ENCODE measurements around the gene PLA2G6. TPM values are rescaled to one million over a fixed set of nuclear protein-coding genes. Genes with fewer than 3 reads are reported as not detected.
"Not testable (repeated sequence)": the region's sequence is repeated elsewhere in the genome, so short reads cannot be mapped to it uniquely, and the experiment has no call there.

Gene PLA2G6
- total RNA-seq, 6 donors from 2014 or later, result 21.1 to 295 (median 47.5) TPM

- Histone ChIP-seq H3K9me3 (no peaks in the 10 kb centered on the region), H3K27me3 (no peaks in the 10 kb centered on the region), H3K27ac (no peak overlapping the region), H3K4me3 (no peak overlapping the region), H3K4me1 (peaks cover 23 to 26% (median 25%) of the 10 kb centered on the region in 4 donors), H3K36me3 (no peaks in the 10 kb centered on the region)
- DNase-seq, result no peak
- no peak for TF ChIP-seq POLR2A (IDR thresholded peaks at IDR 0.05)
- TF ChIP-seq EP300 (IDR thresholded peaks at IDR 0.05), result no peak
- TF ChIP-seq CTCF (IDR thresholded peaks at IDR 0.05), result no peak
- no peak for TF ChIP-seq POLR2AphosphoS5 (IDR thresholded peaks at IDR 0.05)
- WGBS, 2 donors, result 80 to 88% methylated on average over 3 of the region's 3 CpGs
- no peak for ATAC-seq (ENCODE audit: low FRiP score in 2 of 2)
Measured at GRCh38 chr22:38189104-38189503, 7.5 kb upstream of the PLA2G6 start.

- peak in 1 of 2 donors; percentile 56 for ATAC-seq (ENCODE audit: low FRiP score in 2 of 2)
- WGBS, 2 donors, result 53% methylated on average over 10 of the region's 10 CpGs
- peak; percentile 59 to 78 for TF ChIP-seq POLR2AphosphoS5 (IDR thresholded peaks at IDR 0.05)
- no peak for TF ChIP-seq POLR2A (IDR thresholded peaks at IDR 0.05)
- TF ChIP-seq EP300 (IDR thresholded peaks at IDR 0.05), result peak in 1 of 4 donors; percentile 76
- TF ChIP-seq CTCF (IDR thresholded peaks at IDR 0.05), result no peak
Measured at GRCh38 chr22:38187413-38188212, 6.0 kb upstream of the PLA2G6 start.

GRCh38 chr22:38186429-38186828 is 4.8 kb upstream of the PLA2G6 start:
- H3K9me3 ChIP-seq, result no peaks in the 10 kb centered on the region
- H3K4me1 ChIP-seq, result peaks cover 15 to 27% (median 21%) of the 10 kb centered on the region in 4 donors
- H3K27ac ChIP-seq, result peak overlapping the region in 3 of 4 donors; percentile 71 to 73 (median 71)
- no peak overlapping the region for H3K4me3 ChIP-seq
- TF ChIP-seq EP300 (IDR thresholded peaks at IDR 0.05), result no peak
- H3K36me3 ChIP-seq, result no peaks in the 10 kb centered on the region
- no peaks in the 10 kb centered on the region for H3K27me3 ChIP-seq
- DNase-seq (no peak), ATAC-seq (ENCODE audit: low FRiP score in 2 of 2) (no peak)
- WGBS, 2 donors, result 46 to 59% methylated on average over 5 of the region's 5 CpGs

More at GRCh38 chr22:38187413-38188212, 6.0 kb upstream of the PLA2G6 start:
- peaks cover 17 to 20% (median 19%) of the 10 kb centered on the region in 4 donors for H3K4me1 ChIP-seq
- H3K27ac ChIP-seq, result peak overlapping the region in 3 of 4 donors; percentile 71 to 73 (median 71)
- DNase-seq, result peak in 1 of 2 donors; percentile 49
- H3K4me3 ChIP-seq, result no peak overlapping the region
- no peaks in the 10 kb centered on the region for H3K27me3 ChIP-seq
- no peaks in the 10 kb centered on the region for H3K36me3 ChIP-seq
- H3K9me3 ChIP-seq, result no peaks in the 10 kb centered on the region

- H3K4me3 ChIP-seq, result no peak overlapping the region
- H3K9me3 ChIP-seq, result no peaks in the 10 kb centered on the region
- no peak for DNase-seq
- ATAC-seq (ENCODE audit: low FRiP score in 2 of 2), result no peak
- H3K36me3 ChIP-seq, result no peaks in the 10 kb centered on the region
- peaks cover 28 to 42% (median 35%) of the 10 kb centered on the region in 4 donors for H3K4me1 ChIP-seq
- TF ChIP-seq EP300 (IDR thresholded peaks at IDR 0.05), result no peak
- TF ChIP-seq POLR2AphosphoS5 (IDR thresholded peaks at IDR 0.05), result no peak
- no peak for TF ChIP-seq POLR2A (IDR thresholded peaks at IDR 0.05)
- TF ChIP-seq CTCF (IDR thresholded peaks at IDR 0.05), result no peak
- no peaks in the 10 kb centered on the region for H3K27me3 ChIP-seq
- WGBS, 2 donors, result 76 to 79% methylated on average over 7 of the region's 7 CpGs
- peak overlapping the region in 1 of 4 donors; percentile 73 for H3K27ac ChIP-seq
Measured at GRCh38 chr22:38184788-38185187, 3.2 kb upstream of the PLA2G6 start.

GRCh38 chr22:38180841-38181452 is 683 bp downstream of the PLA2G6 start:
- peaks cover 35 to 52% (median 42%) of the 10 kb centered on the region in 4 donors for H3K4me1 ChIP-seq
- H3K4me3 ChIP-seq, result peak overlapping the region; percentile 47 to 68 (median 58)
- H3K27me3 ChIP-seq, result no peaks in the 10 kb centered on the region
- WGBS, 2 donors, result 11 to 15% methylated on average over 14 of the region's 14 CpGs
- peak overlapping the region; percentile 90 to 99 (median 94) for H3K27ac ChIP-seq
- peak in 1 of 2 donors; percentile 82 for DNase-seq
- H3K9me3 ChIP-seq, result no peaks in the 10 kb centered on the region
- peak in 1 of 4 donors; percentile 77 for TF ChIP-seq EP300 (IDR thresholded peaks at IDR 0.05)
- TF ChIP-seq POLR2AphosphoS5 (IDR thresholded peaks at IDR 0.05), result peak in 1 of 2 donors; percentile 80
- no peak for TF ChIP-seq CTCF (IDR thresholded peaks at IDR 0.05)
- peak in 1 of 4 donors; percentile 83 for TF ChIP-seq POLR2A (IDR thresholded peaks at IDR 0.05)
- peak; percentile 28 to 52 for ATAC-seq (ENCODE audit: low FRiP score in 2 of 2)
- no peaks in the 10 kb centered on the region for H3K36me3 ChIP-seq

GRCh38 chr22:38178605-38178937 is 3.1 kb downstream of the PLA2G6 start:
- peak overlapping the region; percentile 57 to 94 (median 74) for H3K27ac ChIP-seq
- peaks cover 44 to 66% (median 52%) of the 10 kb centered on the region in 4 donors for H3K4me1 ChIP-seq
- WGBS, 2 donors, result 96 to 97% methylated on average over 7 of the region's 7 CpGs
- not testable (repeated sequence) for H3K36me3 ChIP-seq; H3K27me3 ChIP-seq; H3K4me3 ChIP-seq; H3K9me3 ChIP-seq; DNase-seq; ATAC-seq (ENCODE audit: low FRiP score in 2 of 2)

Measured in upper lobe of left lung (tissue), 6 donors.